GM21526 (cell line): ENCODE results near the gene FAM204A.

Experiments
- ATAC-seq: cut with Tn5 transposase; IDR thresholded peaks from one replicate; pipeline ENCODE4 v1.9.1; 2021; ENCODE audit warnings: moderate library complexity; ENCODE audit not compliant: unreplicated experiment, low FRiP score

The FAM204A gene

DNA sequence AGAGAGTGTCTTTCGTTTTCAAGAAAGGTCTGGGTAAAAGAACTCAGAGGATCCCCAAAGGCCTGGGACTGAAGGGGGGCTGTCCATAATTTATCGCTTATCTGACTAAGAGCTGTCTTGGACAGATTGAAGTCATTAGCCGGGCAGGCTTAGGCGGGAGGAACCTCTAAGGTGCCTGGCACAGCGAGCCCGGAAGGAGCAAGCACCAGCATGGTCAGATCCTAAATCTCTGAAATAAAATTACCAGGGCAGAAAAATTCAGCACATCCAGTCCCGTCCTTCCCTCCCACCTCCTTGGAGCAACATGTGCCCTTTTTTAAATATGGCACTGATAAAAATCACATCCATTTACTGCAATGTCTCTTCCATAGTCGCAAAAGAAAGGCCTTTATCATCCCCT lies 86.8 kb downstream of the FAM204A start:
- ATAC-seq: no peak

- no peak for ATAC-seq
These were observed 87.5 kb downstream of the FAM204A start for GRCh38 chr10:118254654-118255053.

- ATAC-seq: no peak
These were observed 88.7 kb downstream of the FAM204A start for GRCh38 chr10:118253397-118253796.

DNA sequence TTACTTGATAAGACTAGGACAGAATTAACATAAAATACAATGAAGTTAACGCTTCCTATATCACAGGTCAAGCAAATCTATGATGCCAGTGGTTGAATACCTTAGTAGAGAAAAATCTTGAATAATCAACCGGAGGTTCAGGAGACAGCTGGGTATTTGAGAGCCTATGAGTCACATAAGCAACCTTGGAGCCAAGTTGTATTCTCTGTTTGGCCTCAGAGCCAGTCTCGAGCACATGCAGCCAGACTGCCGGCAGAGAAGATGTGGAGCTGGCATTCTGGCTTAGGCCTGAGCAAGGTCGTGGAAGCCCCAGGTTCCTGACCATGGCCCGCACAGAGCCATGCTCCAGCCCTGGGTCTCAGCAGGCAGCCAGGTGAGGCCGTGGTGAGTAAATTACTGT lies 90.3 kb downstream of the FAM204A start:
- no peak for ATAC-seq

GRCh38 chr10:118249714-118250113 lies 92.4 kb downstream of the FAM204A start:
- ATAC-seq: no peak
